RWPE1 (cell line): ENCODE measurements around the gene GCSAM.

Experiments used
- CTCF ChIA-PET: fragments of 350-600 bp; sonication (Branson Sonifier 250); formaldehyde crosslinking; extraction: SDS; loops from one replicate; lab custom pipeline; 2021; lab: Yijun Ruan, JAX
- POLR2A ChIA-PET: fragments of 400-600 bp; formaldehyde crosslinking; extraction: SDS; loops from one replicate; lab custom pipeline; 2020; ENCODE audit warnings: antibody characterized with exemption; ENCODE audit not compliant: low non-redundant PET; lab: Yijun Ruan, JAX
- DNase-seq: peaks from one replicate; pipeline ENCODE4 v3.0.0; 2012; ENCODE audit warnings: low spot score
- H3K27ac ChIP-seq: fragments of 450-650 bp; 2 replicates; pipeline ENCODE4 v1.5.1; 2017
- CTCF ChIP-seq: fragments of 450-650 bp; conservative IDR thresholded peaks from 2 replicates; pipeline ENCODE4 v1.5.1; 2017; ENCODE audit warnings: low read depth, mild to moderate bottlenecking

The GCSAM gene

GRCh38 chr3:112137781-112138180 is 4.7 kb upstream of the GCSAM start:
- ChIA-PET POLR2A (no interaction called here), CTCF (interaction anchor here (0.6 to 1.7 kb wide), 5 partner anchors 26 to 155 kb away, joined by 3 to 8 read pairs (median 3); no protein-coding TSS in a partner anchor)
- no peak for TF ChIP-seq CTCF
- no peak overlapping the region for H3K27ac ChIP-seq
- no peak for DNase-seq

DNA sequence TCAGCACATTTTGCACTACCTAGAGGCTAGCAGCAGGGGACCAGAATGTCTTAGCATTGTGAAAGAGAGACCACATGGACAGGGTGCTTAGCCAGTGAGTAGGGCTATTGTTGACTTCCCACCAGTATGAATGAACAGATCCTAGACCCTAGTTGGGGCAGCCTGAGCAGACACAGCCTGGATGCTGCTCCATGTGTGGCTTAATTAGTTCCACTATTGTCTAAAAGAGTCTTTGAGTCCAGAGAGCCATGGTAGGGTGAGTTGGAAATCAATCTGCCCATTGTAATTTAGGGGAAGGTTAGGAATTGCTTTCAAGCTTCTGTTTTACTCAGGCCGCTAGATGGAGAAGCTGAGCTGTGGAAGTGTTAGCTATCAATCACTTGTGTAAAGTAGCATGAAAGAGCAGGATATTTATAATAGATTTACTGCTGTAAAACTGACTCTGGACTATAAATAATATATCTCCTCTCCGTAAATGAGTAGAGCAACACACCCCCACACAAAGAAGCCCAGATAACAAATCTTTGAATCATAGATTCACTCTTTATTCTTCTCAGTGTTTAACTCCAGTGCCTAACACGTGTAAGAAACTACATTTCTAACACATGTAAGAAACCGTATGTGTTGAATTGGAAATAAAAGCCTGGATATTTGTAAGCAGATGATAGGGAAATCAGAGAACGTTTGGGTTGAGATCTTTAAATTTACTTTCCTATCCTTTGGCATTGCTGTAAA is 4.1 kb upstream of the GCSAM start:
- peak; percentile 36 for DNase-seq
- H3K27ac ChIP-seq: no peak overlapping the region
- peak; percentile 80 for TF ChIP-seq CTCF
- ChIA-PET POLR2A (no interaction called here), CTCF (interaction anchor here (0.6 to 1.7 kb wide), 5 partner anchors 25 to 156 kb away, joined by 3 to 8 read pairs (median 5); no protein-coding TSS in a partner anchor)

GRCh38 chr3:112136046-112136445 is 3.0 kb upstream of the GCSAM start:
- no peak for DNase-seq
- CTCF ChIA-PET: interaction anchor here (0.6 kb wide), 1 partner anchor 1417 kb away, joined by 4 read pairs; no protein-coding TSS in a partner anchor
- POLR2A ChIA-PET: no interaction called here
- no peak for TF ChIP-seq CTCF
- H3K27ac ChIP-seq: no peak overlapping the region

DNA sequence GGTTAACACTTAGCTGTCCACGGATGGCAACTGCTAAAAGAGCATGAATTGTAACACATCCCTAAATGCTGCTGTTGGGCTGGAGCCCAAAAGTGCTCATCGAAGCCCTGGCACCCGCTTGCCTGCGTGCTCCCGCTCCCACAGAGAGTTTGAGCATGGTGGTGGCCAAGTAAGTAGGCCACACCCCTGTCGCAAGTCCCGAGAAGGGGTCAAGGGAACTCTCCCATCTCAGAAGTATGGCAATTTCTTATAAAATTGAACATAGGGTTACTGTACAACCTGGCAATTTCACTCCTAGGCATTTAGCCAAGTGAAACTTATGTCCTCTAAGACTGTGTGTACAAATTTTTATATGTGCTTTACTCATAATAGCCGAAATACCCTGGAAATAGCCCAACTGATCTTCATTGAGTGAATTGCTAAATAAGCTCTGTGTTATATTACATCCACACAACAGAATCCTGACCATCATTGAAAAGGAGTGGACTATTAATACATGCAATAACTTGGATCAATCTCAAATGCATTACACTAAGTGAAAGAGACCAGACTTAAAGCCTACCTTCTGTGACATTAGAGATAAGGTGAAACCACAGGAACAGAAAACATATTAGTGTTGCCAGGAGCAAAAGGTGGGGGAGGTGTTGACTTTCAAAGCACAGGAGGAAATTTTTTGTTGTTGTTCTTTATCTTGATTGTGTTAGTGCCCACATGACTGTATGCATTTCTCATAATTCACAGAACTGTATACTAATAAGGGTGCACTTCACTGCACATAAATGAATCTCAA is 1.5 kb upstream of the GCSAM start:
- peak overlapping the region; percentile 44 for H3K27ac ChIP-seq
- ChIA-PET CTCF (interaction anchor here (0.6 kb wide), 1 partner anchor 24 kb away, joined by 3 read pairs; no protein-coding TSS in a partner anchor), POLR2A (no interaction called here)
- DNase-seq: no peak
- no peak for TF ChIP-seq CTCF

DNA sequence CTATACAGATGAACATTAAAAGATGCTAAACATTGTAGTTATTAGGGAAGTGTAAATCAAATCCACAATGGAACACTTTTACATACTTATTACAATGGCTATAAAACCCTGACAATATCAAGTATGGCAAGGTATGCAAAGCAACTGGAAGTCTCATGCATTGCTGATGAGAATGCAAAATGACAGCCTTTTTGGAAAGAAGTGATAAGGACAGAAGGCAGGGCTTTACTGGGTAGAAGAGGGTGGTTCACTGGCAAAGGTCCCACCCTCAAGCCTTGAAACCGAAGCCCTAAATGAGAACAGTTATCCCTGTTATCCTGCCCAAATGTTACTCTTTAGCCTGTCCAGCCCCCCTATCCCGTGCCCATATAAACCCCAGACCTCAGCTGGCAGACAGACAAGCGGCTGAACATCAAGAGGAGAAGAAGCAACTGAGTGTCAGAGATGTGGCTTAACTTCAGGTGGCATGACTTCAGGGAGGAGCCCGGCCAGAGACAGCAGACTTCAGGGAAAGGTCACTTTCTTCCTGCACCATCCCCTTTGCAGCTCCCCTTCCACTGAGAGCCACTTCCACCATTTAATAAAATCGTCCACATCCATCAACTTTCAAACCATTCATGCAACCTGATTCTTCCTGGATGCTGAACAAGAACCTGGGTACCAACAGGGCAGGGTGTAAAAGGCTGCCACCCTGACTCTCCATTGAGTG is 732 bp upstream of the GCSAM start:
- TF ChIP-seq CTCF: no peak
- H3K27ac ChIP-seq: peak overlapping the region; percentile 44
- DNase-seq: no peak
- CTCF ChIA-PET: interaction anchor here (1.0 to 1.3 kb wide), 2 partner anchors 23 to 90 kb away, joined by 3 read pairs; no protein-coding TSS in a partner anchor
- POLR2A ChIA-PET: no interaction called here

GRCh38 chr3:112132554-112132953 is 494 bp downstream of the GCSAM start:
- ChIA-PET POLR2A (interaction anchor here (0.6 kb wide), 1 partner anchor 43 kb away, joined by 6 read pairs; no protein-coding TSS in a partner anchor), CTCF (interaction anchor here (1.3 kb wide), 1 partner anchor 89 kb away, joined by 3 read pairs; no protein-coding TSS in a partner anchor)
- DNase-seq: no peak
- no peak for TF ChIP-seq CTCF
- H3K27ac ChIP-seq: no peak overlapping the region
